IPS-20b (cell line): ENCODE measurements around the gene JAM3.
"Not testable (repeated sequence)": the region's sequence is repeated elsewhere in the genome, so short reads cannot be mapped to it uniquely, and the experiment has no call there.

Experiments used
- H3K27ac ChIP-seq: one replicate; pipeline ENCODE4 v1.5.1; 2013; ENCODE audit warnings: low read length
- H3K27me3 ChIP-seq: 2 replicates; pipeline ENCODE4 v1.6.1; 2013; ENCODE audit warnings: mild to moderate bottlenecking, low read length, inconsistent platforms; ENCODE audit not compliant: insufficient read depth
- H3K36me3 ChIP-seq: 2 replicates; pipeline ENCODE4 v1.6.1; 2013; ENCODE audit warnings: low read depth, mild to moderate bottlenecking, inconsistent platforms, low read length, moderate library complexity; ENCODE audit not compliant: insufficient read depth
- H3K4me1 ChIP-seq: 2 replicates; pipeline ENCODE4 v1.6.1; 2013; ENCODE audit warnings: mild to moderate bottlenecking, control low read depth, inconsistent platforms, low read length, moderate library complexity; ENCODE audit not compliant: insufficient read depth
- H3K4me3 ChIP-seq: 2 replicates; pipeline ENCODE4 v1.5.1; 2013; ENCODE audit warnings: mild to moderate bottlenecking, low read length, inconsistent platforms
- H3K9ac ChIP-seq: 2 replicates; pipeline ENCODE4 v1.6.1; 2013; ENCODE audit warnings: low read depth, mild to moderate bottlenecking, inconsistent platforms, low read length, moderate library complexity
- H3K9me3 ChIP-seq: 2 replicates; pipeline ENCODE4 v1.6.1; 2013; ENCODE audit warnings: mild to moderate bottlenecking, low read depth, low read length, inconsistent platforms; ENCODE audit not compliant: insufficient read depth

Gene JAM3

GRCh38 chr11:134181707-134182106 lies 112.8 kb downstream of the JAM3 start:
- H3K9me3 ChIP-seq, result no peaks in the 10 kb centered on the region
- no peak overlapping the region for H3K4me3 ChIP-seq
- no peaks in the 10 kb centered on the region for H3K4me1 ChIP-seq
- H3K36me3 ChIP-seq, result peaks cover 97% of the 10 kb centered on the region
- no peaks in the 10 kb centered on the region for H3K27me3 ChIP-seq
- H3K27ac ChIP-seq, result no peak overlapping the region
- H3K9ac ChIP-seq, result no peak overlapping the region

GRCh38 chr11:134188092-134188491 lies 119.2 kb downstream of the JAM3 start:
- H3K4me3 ChIP-seq, H3K27ac ChIP-seq, H3K27me3 ChIP-seq, H3K9ac ChIP-seq, H3K4me1 ChIP-seq, H3K9me3 ChIP-seq: not testable (repeated sequence)
- peaks cover 97% of the 10 kb centered on the region for H3K36me3 ChIP-seq

GRCh38 chr11:134196756-134197155 lies 127.9 kb downstream of the JAM3 start:
- H3K27ac ChIP-seq, result no peak overlapping the region
- H3K4me3 ChIP-seq, result no peak overlapping the region
- no peaks in the 10 kb centered on the region for H3K27me3 ChIP-seq
- peaks cover 80% of the 10 kb centered on the region for H3K36me3 ChIP-seq
- no peaks in the 10 kb centered on the region for H3K4me1 ChIP-seq
- no peak overlapping the region for H3K9ac ChIP-seq
- no peaks in the 10 kb centered on the region for H3K9me3 ChIP-seq

- no peaks in the 10 kb centered on the region for H3K9me3 ChIP-seq
- no peaks in the 10 kb centered on the region for H3K4me1 ChIP-seq
- H3K36me3 ChIP-seq, result peaks cover 80% of the 10 kb centered on the region
- no peaks in the 10 kb centered on the region for H3K27me3 ChIP-seq
- no peak overlapping the region for H3K4me3 ChIP-seq
- no peak overlapping the region for H3K9ac ChIP-seq
- H3K27ac ChIP-seq, result no peak overlapping the region
Measured at GRCh38 chr11:134199531-134199930, 130.7 kb downstream of the JAM3 start.

GRCh38 chr11:134200688-134201087 lies 131.8 kb downstream of the JAM3 start:
- Histone ChIP-seq H3K9ac (no peak overlapping the region), H3K36me3 (peaks cover 82% of the 10 kb centered on the region), H3K4me1 (no peaks in the 10 kb centered on the region), H3K27me3 (no peaks in the 10 kb centered on the region), H3K27ac (no peak overlapping the region), H3K4me3 (no peak overlapping the region), H3K9me3 (no peaks in the 10 kb centered on the region)
